Iris pigment epithelial cell (primary cell): ENCODE data around the gene C1QL1.

Experiments used
- DNase-seq: peaks from one replicate; pipeline ENCODE4 v3.0.0-alpha.2; 2011; ENCODE audit warnings: low read depth

C1QL1 gene

DNA sequence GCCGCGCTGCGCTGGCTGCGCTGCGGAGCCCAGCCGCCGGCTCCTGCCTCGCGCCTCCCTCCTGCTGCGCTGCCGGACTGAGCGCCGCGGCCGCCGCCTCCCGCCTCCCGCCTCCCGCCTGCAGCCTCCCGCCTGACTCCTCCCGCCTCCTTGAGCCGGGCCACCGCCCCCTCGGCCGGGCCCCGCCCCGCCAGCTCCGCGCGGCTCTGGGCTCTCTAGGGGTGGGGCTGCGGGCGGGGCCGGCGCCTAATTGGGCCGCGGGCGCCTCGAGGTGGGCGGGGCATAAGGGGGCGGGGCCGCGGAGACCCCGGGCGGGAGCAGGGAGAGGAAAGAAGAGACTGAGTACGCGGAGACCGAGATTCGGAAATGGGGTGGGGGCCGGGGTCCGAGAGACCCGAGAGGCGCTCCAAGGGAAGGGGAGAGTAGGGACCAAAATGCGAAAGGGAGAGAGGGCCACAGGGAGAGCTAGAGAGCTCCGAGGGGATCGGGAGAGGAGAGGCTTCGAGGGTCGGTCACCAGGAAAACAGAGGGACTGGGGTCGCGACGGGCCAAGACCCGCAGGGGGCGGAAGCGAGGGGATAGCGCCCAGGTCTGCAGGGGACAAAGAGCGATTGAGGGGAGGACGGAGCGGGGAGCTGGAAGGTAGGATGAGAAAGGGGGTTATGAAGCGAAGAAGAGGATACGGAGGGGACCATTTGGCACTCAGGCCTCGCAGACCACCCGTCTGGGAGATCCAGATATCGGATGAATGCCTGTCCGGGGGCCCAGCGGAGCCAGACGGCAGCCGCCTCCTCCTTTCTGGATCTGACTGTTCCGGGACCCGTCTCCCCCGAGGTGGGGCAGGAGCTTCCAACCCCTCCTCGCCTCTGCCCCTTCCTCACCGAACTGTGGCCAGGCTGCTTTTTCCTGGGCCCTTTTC, at the start of gene C1QL1:
TSS of gene C1QL1 (minus strand) at position 79 of the 919 bp plus-strand sequence. CDS start 255 bp downstream, outside the sequence.
- peak; percentile 89 for DNase-seq

GRCh38 chr17:45016823-45017222, 48.7 kb upstream of the C1QL1 start:
- no peak for DNase-seq

DNA sequence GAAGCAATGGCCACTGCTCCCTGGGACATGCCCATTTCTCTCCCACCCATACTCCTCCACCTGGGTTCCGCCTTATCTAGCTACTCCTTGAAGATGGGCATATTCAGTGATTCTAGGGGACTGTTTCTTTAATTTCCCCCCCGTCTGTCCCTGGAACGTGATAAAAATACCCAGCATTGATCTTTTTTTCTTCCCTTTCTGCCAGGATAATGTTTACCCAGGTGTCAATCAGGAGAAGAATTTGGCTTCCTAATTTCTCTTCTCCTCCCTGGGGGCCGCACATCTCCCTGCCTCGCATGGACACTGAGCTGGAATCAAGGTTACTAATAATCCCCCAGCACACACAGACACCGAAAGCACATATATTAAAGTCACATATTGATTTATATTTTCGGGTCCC, 48.1 kb upstream of the C1QL1 start:
- DNase-seq, result no peak

DNA sequence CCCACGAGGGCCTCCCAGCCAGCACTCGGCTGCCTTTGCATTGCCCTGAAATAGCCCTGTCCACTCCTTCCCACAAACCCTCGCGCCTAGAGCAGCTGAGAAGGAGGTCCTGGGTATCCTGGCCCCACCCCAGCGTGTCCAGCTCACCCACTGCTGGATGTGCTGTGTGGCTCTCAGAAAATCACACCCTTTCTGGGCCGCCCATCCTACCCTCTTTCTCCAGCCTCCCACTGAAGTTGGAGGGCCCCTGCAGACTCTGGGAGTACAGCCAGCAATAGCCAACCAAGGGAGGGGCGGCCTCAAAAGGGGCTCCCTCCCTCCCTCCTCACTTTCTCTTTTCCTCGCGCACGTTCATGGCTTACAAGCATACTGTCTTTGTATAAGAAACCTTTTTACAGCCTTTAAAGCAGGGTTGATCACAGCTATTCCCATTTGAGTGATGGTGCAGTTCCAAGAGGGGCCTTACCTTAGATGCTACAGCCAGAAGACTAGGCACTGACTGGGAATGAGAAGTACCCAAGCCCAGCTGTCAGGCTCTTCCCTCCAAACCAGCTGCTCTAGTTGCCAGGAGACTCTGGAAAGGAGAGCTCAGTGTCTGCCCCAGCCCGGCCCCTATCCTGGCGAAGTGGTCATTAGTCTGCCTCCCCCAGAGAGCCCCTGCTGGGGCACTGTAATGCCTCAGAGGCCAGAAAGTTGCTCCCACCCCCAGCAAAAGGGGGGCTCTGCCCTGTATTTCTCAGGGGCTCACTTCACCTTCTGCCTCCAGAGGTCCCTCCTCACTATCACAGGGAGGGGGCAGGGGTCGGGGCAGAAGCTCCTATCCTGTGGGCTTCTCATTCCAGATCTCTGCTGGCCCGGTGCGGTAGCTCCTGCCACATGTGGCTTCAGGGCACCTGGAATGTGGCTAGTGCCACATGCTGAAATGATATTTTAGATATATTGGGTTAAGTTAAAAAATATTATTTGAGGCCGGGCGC, 45.2 kb upstream of the C1QL1 start:
- no peak for DNase-seq

- DNase-seq, result no peak
These were observed 43.7 kb upstream of the C1QL1 start for GRCh38 chr17:45011767-45012166.

DNA sequence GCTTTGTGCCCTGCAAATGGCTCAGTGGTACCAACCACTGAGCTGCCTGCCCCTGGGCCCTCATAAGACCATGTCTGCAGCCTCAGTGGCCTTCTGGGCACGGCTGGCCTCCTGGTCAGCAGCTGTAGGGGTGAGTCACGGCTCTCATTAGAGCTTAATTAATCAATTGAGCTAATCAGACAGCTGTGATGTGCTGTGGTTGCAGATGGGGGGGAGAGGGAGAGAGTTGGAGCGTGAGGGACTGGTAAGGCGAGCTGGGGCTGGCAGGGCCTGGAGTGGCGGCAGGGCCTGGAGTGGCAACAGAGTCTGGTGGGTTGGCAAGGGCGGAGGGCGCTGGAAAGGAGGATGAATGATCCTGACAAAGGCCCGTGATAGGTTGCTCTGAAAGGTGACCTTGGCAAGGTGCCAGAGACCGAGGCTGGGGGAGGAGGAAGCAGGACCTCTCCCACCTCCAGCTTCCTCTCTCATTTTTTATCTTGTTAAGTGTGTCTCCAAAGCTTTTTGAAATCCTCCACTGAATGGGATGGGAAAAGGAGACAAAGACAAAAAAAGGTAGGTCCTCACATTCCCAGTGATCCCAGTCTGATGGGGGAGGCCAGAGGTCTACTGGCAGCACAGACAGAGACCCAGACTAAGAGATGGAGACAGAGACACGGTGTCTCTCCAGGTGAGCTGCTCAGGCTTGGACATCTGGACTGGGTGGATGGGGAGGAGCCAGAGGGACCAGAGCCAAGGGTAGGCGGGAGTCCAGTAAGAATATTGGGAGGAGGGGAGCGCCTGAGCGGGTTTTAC, 41.8 kb upstream of the C1QL1 start:
- DNase-seq, result no peak

DNA sequence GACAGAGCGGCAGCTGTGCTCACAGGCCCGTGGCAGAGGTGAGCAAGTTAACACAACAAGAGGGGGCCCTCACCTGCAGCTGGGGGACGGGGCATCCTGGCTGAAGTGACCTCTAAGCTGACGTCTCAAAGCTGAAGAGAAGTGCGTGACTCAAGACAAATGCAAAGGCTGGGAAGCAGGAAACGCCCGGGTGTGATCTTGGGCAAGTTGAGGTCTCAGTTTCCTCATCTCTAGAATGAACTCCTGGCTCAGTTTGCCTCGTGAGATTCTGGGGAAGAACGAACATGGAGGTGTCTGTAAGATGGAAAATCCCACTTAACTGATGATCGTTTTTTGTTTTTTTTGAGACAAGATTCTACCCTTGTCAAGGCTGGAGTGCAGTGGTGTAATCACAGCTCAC, 40.1 kb upstream of the C1QL1 start:
- no peak for DNase-seq

DNA sequence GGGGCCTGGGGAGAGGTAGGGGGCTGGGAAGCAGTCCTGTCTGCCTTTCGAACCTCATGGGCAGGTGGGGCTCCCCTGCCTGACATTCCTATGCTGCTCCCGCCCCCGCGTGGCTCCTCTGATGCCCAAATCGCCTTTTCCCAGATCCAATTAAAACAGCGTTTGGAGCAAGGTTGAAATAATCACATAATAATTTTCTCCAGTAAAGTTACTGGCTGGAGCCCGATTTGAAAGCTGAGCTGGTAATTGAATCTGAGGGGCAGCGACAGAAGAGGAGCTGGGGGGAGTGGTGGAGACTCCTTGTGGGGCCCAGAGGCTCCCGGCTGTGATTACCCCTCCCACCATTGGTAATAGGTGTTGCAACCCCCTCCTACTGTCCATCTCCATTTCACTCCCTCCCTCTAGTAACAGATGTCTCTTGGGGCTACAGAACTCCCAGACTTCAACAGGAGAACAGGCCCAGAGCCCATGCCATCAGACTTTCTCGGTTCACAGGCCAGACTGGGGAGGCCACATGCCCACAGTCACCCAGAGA, 38.9 kb upstream of the C1QL1 start:
- DNase-seq, result no peak

GRCh38 chr17:45005700-45006099, 37.6 kb upstream of the C1QL1 start:
- DNase-seq, result no peak

GRCh38 chr17:45004388-45004787, 36.3 kb upstream of the C1QL1 start:
- DNase-seq, result no peak

DNA sequence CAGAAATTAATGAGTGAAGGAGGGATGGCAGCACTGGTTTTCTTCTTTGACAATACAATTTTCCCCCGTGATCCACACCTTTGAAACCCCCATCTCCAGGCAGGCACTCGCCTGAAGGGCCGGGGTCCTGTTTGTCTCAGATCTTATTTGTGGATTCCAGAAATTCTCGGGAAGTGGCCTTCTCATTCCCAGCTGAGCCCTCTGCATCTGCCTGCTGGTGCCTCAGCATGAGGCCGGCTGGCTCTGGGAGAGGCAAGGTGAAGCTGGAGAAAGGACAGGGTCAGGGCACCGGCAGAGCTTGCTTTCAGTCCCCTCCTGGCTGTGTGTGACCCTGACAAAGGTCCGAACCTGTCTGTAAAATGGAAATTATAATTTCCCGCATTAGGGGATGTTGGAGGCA, 35.8 kb upstream of the C1QL1 start:
- DNase-seq, result no peak

DNA sequence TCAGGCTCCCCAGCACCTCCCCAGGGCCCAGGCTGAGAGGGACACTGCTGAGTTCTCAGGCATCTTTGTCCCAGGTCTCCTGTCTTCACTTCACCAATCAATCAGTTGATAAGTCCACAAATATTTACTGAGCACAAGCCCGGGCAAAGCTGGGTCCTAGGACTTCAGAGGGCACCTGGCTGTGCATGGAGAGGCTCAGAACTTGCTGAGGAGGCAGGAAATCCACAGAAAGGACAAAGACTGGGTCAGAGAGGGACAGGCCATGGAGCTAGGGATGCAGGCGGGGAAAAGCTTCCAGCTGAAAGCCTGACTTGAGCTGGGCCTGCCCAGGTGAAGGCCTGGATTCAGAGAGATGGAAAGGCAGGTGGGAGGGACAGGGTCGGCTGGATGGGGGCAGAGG, 33.2 kb upstream of the C1QL1 start:
- no peak for DNase-seq

DNA sequence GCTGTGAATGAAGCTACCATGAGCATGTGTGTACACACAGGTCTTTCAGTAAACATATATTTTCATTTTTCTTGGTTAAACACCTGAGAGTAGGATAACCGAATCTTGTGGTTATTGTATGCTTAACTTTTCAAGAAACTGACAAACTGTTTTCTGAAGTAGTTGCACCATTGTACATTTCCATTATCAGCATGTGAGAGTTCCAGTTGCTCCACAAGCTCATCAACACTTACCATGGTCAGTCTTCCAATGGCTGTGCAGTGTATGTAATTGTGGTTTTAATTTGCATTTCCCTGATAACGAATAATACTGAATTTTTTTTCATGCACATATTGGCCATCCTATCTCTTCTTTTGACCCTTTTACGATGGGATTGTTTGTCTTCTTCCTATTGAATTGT, 31.3 kb upstream of the C1QL1 start:
- no peak for DNase-seq

GRCh38 chr17:44998646-44999045, 30.5 kb upstream of the C1QL1 start:
- DNase-seq, result no peak

GRCh38 chr17:44997733-44998520, 29.8 kb upstream of the C1QL1 start:
- DNase-seq, result peak; percentile 29

- DNase-seq, result no peak
These were observed 28.2 kb upstream of the C1QL1 start for GRCh38 chr17:44996304-44996703.

- no peak for DNase-seq
These were observed 27.4 kb upstream of the C1QL1 start for GRCh38 chr17:44995436-44996001.

DNA sequence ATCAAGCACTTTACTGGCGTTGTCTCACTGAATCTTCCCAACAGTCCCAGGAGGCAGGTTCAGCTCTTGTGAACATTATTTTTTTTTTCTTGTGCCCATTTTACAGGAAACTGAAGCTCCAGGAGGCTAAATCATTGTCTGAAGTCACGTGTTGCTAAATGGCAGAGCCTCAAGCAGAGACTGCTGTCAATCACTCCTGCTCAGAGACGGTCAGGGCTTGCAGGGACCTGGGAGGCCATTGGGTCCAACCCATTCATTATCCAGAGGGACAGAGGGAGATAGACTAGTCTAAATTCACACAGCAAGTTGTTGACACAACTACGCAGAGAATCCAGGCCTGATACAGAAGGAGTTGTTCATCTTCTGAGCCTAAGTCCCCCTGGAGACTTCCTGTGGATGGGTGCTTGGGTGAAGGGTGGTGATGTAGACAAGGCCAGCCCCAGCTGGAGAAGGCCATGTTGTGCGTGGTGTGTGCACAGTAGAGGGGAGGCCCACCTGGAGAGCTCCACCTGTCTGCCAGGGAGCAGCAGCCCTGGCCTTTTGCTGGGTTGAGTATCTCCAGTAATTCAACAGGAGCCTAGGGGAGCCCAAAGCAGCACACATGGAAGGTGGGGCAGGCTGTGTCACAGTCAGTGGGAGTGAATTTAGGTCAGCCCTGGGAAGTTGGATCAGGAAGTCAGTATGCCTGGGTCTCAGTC, 24.3 kb upstream of the C1QL1 start:
- no peak for DNase-seq

- no peak for DNase-seq
These were observed 22.9 kb upstream of the C1QL1 start for GRCh38 chr17:44990994-44991393.
